Activated gamma-delta T cell treated with anti-CD3 and anti-CD28 coated beads, Interleukin-2, amount 50 U/mL, for 16 hours (primary cell): ENCODE data around the gene ZDHHC11B.

Experiments
- DNase-seq: peaks from one replicate; pipeline ENCODE4 v3.0.0-alpha.2; 2020; ENCODE audit warnings: low read depth

The ZDHHC11B gene

GRCh38 chr5:660491-661030 lies 124.0 kb downstream of the ZDHHC11B start:
- DNase-seq = no peak
